OCI-LY3 (cell line): ENCODE results near the gene NFIL3.
"Not testable (repeated sequence)": the region's sequence is repeated elsewhere in the genome, so short reads cannot be mapped to it uniquely, and the experiment has no call there.

Experiments used
- EZH2phosphoT487 ChIP-seq: fragments of 200-600 bp; shearing (Covaris generic); IDR thresholded peaks from 2 replicates; pipeline ENCODE4 v1.6.1; 2018; ENCODE audit warnings: antibody characterized with exemption, mixed run types, low read depth
- TF ChIP-seq, protein P1 (sequence below): fragments of 200-600, 300-600 bp; sonication (generic); IDR thresholded peaks from 2 replicates; pipeline ENCODE4 v1.5.1; 2014; ENCODE audit warnings: antibody characterized with exemption, low read length, low read depth

GRCh38 chr9:91378054-91378453 is 45.6 kb downstream of the NFIL3 start:
- TF ChIP-seq, protein P1, sequence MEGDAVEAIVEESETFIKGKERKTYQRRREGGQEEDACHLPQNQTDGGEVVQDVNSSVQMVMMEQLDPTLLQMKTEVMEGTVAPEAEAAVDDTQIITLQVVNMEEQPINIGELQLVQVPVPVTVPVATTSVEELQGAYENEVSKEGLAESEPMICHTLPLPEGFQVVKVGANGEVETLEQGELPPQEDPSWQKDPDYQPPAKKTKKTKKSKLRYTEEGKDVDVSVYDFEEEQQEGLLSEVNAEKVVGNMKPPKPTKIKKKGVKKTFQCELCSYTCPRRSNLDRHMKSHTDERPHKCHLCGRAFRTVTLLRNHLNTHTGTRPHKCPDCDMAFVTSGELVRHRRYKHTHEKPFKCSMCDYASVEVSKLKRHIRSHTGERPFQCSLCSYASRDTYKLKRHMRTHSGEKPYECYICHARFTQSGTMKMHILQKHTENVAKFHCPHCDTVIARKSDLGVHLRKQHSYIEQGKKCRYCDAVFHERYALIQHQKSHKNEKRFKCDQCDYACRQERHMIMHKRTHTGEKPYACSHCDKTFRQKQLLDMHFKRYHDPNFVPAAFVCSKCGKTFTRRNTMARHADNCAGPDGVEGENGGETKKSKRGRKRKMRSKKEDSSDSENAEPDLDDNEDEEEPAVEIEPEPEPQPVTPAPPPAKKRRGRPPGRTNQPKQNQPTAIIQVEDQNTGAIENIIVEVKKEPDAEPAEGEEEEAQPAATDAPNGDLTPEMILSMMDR, result not testable (repeated sequence)
- not testable (repeated sequence) for TF ChIP-seq EZH2phosphoT487
